Panc1 (cell line): ENCODE measurements around the gene PADI3. TPM values are rescaled to one million over a fixed set of nuclear protein-coding genes. Genes with fewer than 3 reads are reported as not detected.

Experiments used
- ATAC-seq: fragments of 200-7000 bp; cut with Tn5 transposase; 2 replicates; pipeline ENCODE4 v1.9.1; 2020; ENCODE audit warnings: mild to moderate bottlenecking, moderate library complexity
- BruUV-seq: library from RNA; stranded (reverse); fragments of 400-500 nt; replicated peaks from 2 replicates; lab custom pipeline; 2021; lab: Mats Ljungman, UMichigan
- CTCF ChIA-PET: fragments of 300-600 bp; sonication (Branson Sonifier 250); formaldehyde crosslinking; loops from one replicate; lab custom pipeline; 2022; ENCODE audit warnings: antibody characterized with exemption; lab: Charles Lee
- POLR2A ChIA-PET: fragments of 300-600 bp; sonication (Branson Sonifier 250); formaldehyde crosslinking; loops from one replicate; lab custom pipeline; 2022; ENCODE audit warnings: antibody characterized with exemption; lab: Charles Lee
- DNase-seq: peaks from one replicate; pipeline ENCODE4 v3.0.0-alpha.2; 2010; ENCODE audit warnings: low read depth, low spot score
- H3K27ac ChIP-seq: 2 replicates; pipeline ENCODE4 v1.5.1; 2011; ENCODE audit warnings: mild to moderate bottlenecking, low read length, inconsistent platforms
- H3K27me3 ChIP-seq: fragments of 200-500 bp; sonication (Bioruptor generic); 2 replicates; pipeline ENCODE4 v1.6.0; 2014; ENCODE audit warnings: low read length, inconsistent platforms; ENCODE audit not compliant: control insufficient read depth, insufficient read depth
- H3K36me3 ChIP-seq: fragments of 200-500 bp; sonication (Bioruptor generic); 2 replicates; pipeline ENCODE4 v1.5.1; 2014; ENCODE audit warnings: inconsistent platforms, mild to moderate bottlenecking, low read length, moderate library complexity; ENCODE audit not compliant: control insufficient read depth, insufficient read depth
- H3K4me1 ChIP-seq: 2 replicates; pipeline ENCODE4 v1.5.1; 2011; ENCODE audit warnings: inconsistent platforms, mild to moderate bottlenecking, low read length, moderate library complexity; ENCODE audit not compliant: control insufficient read depth, insufficient read depth
- H3K4me3 ChIP-seq, 2 experiments: 2 replicates each; pipeline ENCODE4 v1.5.1; 2011 to 2012; ENCODE audit warnings: low read depth in 2 of 2, low read length in 2 of 2, mild to moderate bottlenecking in 2 of 2, inconsistent platforms in 1 of 2, moderate library complexity in 1 of 2
- H3K9me3 ChIP-seq: fragments of 200-500 bp; sonication (Bioruptor generic); 2 replicates; pipeline ENCODE4 v1.5.1; 2014; ENCODE audit warnings: low read depth, mild to moderate bottlenecking, inconsistent platforms, low read length, moderate library complexity; ENCODE audit not compliant: control insufficient read depth, insufficient read depth
- CTCF ChIP-seq: fragments of 450-650 bp; IDR thresholded peaks from 2 replicates; pipeline ENCODE4 v1.5.1; 2017; ENCODE audit warnings: mild to moderate bottlenecking
- POLR2AphosphoS5 ChIP-seq: IDR thresholded peaks from 2 replicates; pipeline ENCODE4 v1.6.1; 2012; ENCODE audit warnings: mild to moderate bottlenecking, low read depth, low read length, moderate library complexity
- REST ChIP-seq, 2 experiments: IDR thresholded peaks; 2 replicates each; pipeline ENCODE4 v1.6.1; 2011 to 2012; ENCODE audit warnings: low read depth in 2 of 2, control low read depth in 1 of 2, low read length in 1 of 2, mild to moderate bottlenecking in 1 of 2, moderate library complexity in 1 of 2; ENCODE audit not compliant: insufficient read depth in 1 of 2
- SIN3A ChIP-seq: IDR thresholded peaks from 2 replicates; pipeline ENCODE4 v1.6.1; 2012; ENCODE audit warnings: low read depth, mild to moderate bottlenecking, low read length, moderate library complexity, borderline replicate concordance; ENCODE audit not compliant: insufficient read depth
- TCF7L2 ChIP-seq: IDR thresholded peaks from 2 replicates; pipeline ENCODE4 v1.6.1; 2011; ENCODE audit warnings: mild to moderate bottlenecking, low read depth, low read length, inconsistent platforms
- in situ Hi-C: cut with HindIII; loops from 2 replicates; pipeline ENCODE4 v1.10.0; 2016; ENCODE audit warnings: low sequenced_read_pairs, low pct_unique_long_range_greater_than_20kb
- intact Hi-C: fragments of 100-400 bp; cut with micrococcal nuclease; formaldehyde crosslinking; loops from one replicate; pipeline ENCODE4 v1.10.0; 2022; ENCODE audit not compliant: unreplicated experiment
- total RNA-seq: library from RNA; stranded (reverse); gene quantifications from one replicate; pipeline ENCODE4 v1.2.1, GENCODE V29; 2021; ENCODE audit not compliant: unreplicated experiment

PADI3 gene
- total RNA-seq, 1 experiment from 2014 or later, result 3.4 TPM

DNA sequence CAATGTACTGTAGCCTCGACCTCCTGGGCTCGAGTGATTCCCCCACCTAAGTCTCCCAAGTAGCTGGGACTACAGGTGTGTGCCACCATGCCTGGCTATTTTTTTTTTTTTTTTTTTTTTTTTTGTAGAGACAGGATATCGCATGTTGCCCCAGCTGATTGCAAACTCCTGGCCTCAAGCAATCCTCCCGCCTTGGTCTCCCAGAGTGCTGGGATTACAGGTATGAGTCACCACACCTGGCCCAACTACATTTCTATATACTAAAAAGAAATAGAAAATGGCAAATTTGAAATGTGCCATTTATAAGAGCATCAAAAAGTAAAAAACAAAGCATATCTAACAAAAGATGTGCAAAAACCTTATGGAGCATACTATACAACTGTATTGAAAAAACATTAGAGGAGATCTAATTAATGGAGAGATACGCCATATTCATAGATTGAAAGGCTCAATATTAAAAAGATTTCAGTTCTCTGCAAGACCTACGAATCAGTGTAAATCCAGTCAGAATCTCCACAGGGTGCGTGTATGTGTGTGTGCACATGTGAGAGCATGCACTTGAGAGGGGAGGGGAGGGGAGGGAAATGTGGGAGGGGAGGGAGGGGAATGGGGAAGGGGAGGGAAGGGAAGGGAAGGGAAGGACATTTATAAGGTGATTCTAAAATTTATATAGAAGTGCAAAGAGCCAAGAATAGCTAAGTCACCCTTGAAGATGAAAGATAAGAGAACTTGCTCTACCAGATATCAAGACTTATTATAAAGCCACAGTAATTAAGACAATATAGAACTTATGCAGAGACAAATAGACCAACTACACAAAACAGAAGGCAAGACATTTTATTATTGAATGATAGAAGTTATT, 43.6 kb downstream of the PADI3 start:
- ChIA-PET POLR2A (no interaction called here), CTCF (interaction anchor here (0.6 kb wide), 1 partner anchor 11 kb away, joined by 3 read pairs; no protein-coding TSS in a partner anchor)
- DNase-seq (no peak), ATAC-seq (no peak)
- no peak for TF ChIP-seq SIN3A
- TF ChIP-seq CTCF, result no peak
- TF ChIP-seq POLR2AphosphoS5, result no peak
- TF ChIP-seq REST (IDR thresholded peaks at IDR 0.05; ENCODE audit: insufficient read depth in 1 of 2, low read depth in 2 of 2, low read length in 1 of 2), result no peak
- TF ChIP-seq TCF7L2, result no peak
- H3K27me3 ChIP-seq, result no peaks in the 10 kb centered on the region
- H3K36me3 ChIP-seq, result no peaks in the 10 kb centered on the region
- no peaks in the 10 kb centered on the region; the same call in 1 of the 2 replicates for H3K4me1 ChIP-seq
- in situ Hi-C loops (no loop called here), intact Hi-C loops (no loop called here)
- H3K9me3 ChIP-seq, result no peaks in the 10 kb centered on the region
- no peak overlapping the region for H3K4me3 ChIP-seq
- no peak overlapping the region for H3K27ac ChIP-seq
- BruUV-seq, result no TSS peak

DNA sequence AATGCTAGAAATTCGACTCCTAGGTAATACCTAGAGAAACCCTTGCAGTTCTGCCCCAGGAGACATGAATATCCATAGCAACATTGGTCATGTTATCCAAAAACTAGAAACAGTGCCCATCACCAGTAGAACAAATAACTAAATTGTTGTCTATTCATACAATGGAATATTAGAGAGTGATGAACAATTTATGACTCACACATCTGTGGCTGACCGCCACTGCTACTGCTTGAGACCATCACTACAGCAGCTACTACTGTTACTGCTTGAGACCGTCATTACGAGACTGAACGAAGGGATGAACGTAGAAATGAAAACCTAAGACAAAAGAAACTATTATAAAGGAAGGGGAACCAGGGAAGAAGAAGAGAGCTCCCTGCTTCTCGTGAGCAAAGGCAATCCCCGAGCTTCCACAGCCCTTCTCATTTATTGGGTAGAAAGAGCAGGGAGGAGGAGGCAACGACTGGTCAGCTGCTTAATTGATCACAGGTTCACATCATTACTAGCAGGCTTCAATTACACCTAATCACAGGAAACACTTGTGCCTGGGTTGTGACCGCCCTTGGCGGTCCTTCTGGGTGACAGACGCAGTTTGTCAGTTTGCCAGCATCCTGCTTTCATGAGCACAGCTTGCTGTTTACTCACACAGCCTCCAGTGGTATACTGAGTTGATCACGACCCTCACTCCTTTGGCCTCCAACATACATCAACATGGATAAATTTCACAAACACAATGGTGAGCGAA, 45.0 kb downstream of the PADI3 start:
- H3K9me3 ChIP-seq, result no peaks in the 10 kb centered on the region
- ATAC-seq, result no peak
- intact Hi-C loops, result no loop called here
- H3K27me3 ChIP-seq, result no peaks in the 10 kb centered on the region
- H3K4me3 ChIP-seq, result no peak overlapping the region
- no peaks in the 10 kb centered on the region for H3K4me1 ChIP-seq
- in situ Hi-C loops, result no loop called here
- no TSS peak for BruUV-seq
- no peak overlapping the region for H3K27ac ChIP-seq
- TF ChIP-seq REST (IDR thresholded peaks at IDR 0.05; ENCODE audit: insufficient read depth in 1 of 2, low read depth in 2 of 2, low read length in 1 of 2) (no peak), TCF7L2 (no peak), CTCF (no peak), SIN3A (no peak), POLR2AphosphoS5 (no peak)
- no peaks in the 10 kb centered on the region for H3K36me3 ChIP-seq
- ChIA-PET CTCF (no interaction called here), POLR2A (no interaction called here)
- DNase-seq, result no peak
